Transverse colon (tissue), 3 donors: ENCODE results near the gene AK4.
"Not testable (repeated sequence)": the region's sequence is repeated elsewhere in the genome, so short reads cannot be mapped to it uniquely, and the experiment has no call there.

Source experiments
- CTCF ChIP-seq, 5 experiments: fragments of 200-600 bp in 3 of 5; fragments of 450-650 bp in 2 of 5; sonication (generic) in 3 of 5; IDR thresholded peaks; 1 replicate in 2 of 5; 2 replicates in 3 of 5; pipeline ENCODE4 v1.5.1; 2016 to 2017; ENCODE audit warnings: antibody characterized with exemption in 5 of 5, inconsistent platforms in 3 of 5, mild to moderate bottlenecking in 2 of 5, moderate library complexity in 1 of 5
- EP300 ChIP-seq: sonication (generic); formaldehyde crosslinking; IDR thresholded peaks from one replicate; pipeline ENCODE4 v1.6.1; 2017; ENCODE audit warnings: antibody characterized with exemption, low read depth
- POLR2A ChIP-seq: fragments of 450-650 bp; IDR thresholded peaks from one replicate; pipeline ENCODE4 v1.6.1; 2016; ENCODE audit warnings: antibody characterized with exemption, mild to moderate bottlenecking, moderate library complexity

GRCh38 chr1:65129104-65129503 is 18.9 kb upstream of the AK4 start:
- not testable (repeated sequence) for TF ChIP-seq CTCF (IDR thresholded peaks at IDR 0.05); EP300; POLR2A
